Lung (tissue), 12 donors: ENCODE results near the gene CCDC150. TPM values are rescaled to one million over a fixed set of nuclear protein-coding genes. Genes with fewer than 3 reads are reported as not detected.
"Not testable (repeated sequence)": the region's sequence is repeated elsewhere in the genome, so short reads cannot be mapped to it uniquely, and the experiment has no call there.

Experiments used
- ATAC-seq: fragments of 200-7000 bp; cut with Tn5 transposase; one replicate; pipeline ENCODE4 v1.9.1; 2020; ENCODE audit warnings: moderate number of reproducible peaks; ENCODE audit not compliant: insufficient read depth, low FRiP score
- DNase-seq, 3 donors: peaks; one replicate each; pipeline ENCODE4 v3.0.0-alpha.2; 2013 to 2017
- H3K27ac ChIP-seq, 2 donors: one replicate each; pipeline ENCODE4 v1.5.1; 2013; ENCODE audit warnings: mild to moderate bottlenecking in 2 of 2, moderate library complexity in 2 of 2, control low read depth in 1 of 2, inconsistent platforms in 1 of 2, low read depth in 1 of 2, low read length in 1 of 2
- H3K27me3 ChIP-seq, 3 donors: one replicate each; pipeline ENCODE4 v1.5.1; 2013; ENCODE audit warnings: low read length in 2 of 3; ENCODE audit not compliant: control insufficient read depth in 3 of 3, insufficient read depth in 3 of 3
- H3K36me3 ChIP-seq, 4 donors: one replicate each; pipeline ENCODE4 v1.5.1; 2013; ENCODE audit warnings: low read length in 4 of 4, mild to moderate bottlenecking in 1 of 4, moderate library complexity in 1 of 4; ENCODE audit not compliant: control insufficient read depth in 4 of 4, insufficient read depth in 4 of 4
- H3K4me1 ChIP-seq, 5 donors: one replicate each; pipeline ENCODE4 v1.5.1; 2013; ENCODE audit warnings: low read length in 5 of 5, mild to moderate bottlenecking in 2 of 5, moderate library complexity in 1 of 5; ENCODE audit not compliant: control insufficient read depth in 5 of 5, insufficient read depth in 5 of 5
- H3K4me3 ChIP-seq: one replicate; pipeline ENCODE4 v1.5.1; 2013; ENCODE audit warnings: mild to moderate bottlenecking, control low read depth, moderate library complexity
- H3K9ac ChIP-seq, 2 donors: one replicate each; pipeline ENCODE4 v1.5.1; 2013; ENCODE audit warnings: low read length in 2 of 2, control low read depth in 1 of 2; ENCODE audit not compliant: insufficient read depth in 1 of 2
- H3K9me3 ChIP-seq, 4 donors: one replicate each; pipeline ENCODE4 v1.5.1; 2013; ENCODE audit warnings: low read length in 3 of 4, mild to moderate bottlenecking in 1 of 4, moderate library complexity in 1 of 4; ENCODE audit not compliant: control insufficient read depth in 4 of 4, insufficient read depth in 3 of 4
- WGBS, 2 donors: extraction: QIAGEN DNeasy Blood & Tissue Kit; methylation state at CpG; one replicate each; pipeline ENCODE4 v1.1.7; 2013; 5-methylcytosine and 5-hydroxymethylcytosine counted together
- polyA plus RNA-seq, 2 donors: library from polyadenylated mRNA; stranded (reverse); fragments of 200-250 nt; gene quantifications; one replicate each; pipeline ENCODE4 v1.2.1, GENCODE V29; 2013
- total RNA-seq, 2 donors: library from RNA; depleted of rRNA in 1 of 2; stranded (reverse); fragments of >200 nt in 1 of 2; gene quantifications; one replicate each; pipeline ENCODE4 v1.2.1, GENCODE V29; 2014 to 2021
- TF ChIP-seq, protein P1 (sequence below): IDR thresholded peaks from 2 replicates; pipeline ENCODE4 v1.5.1; 2012; ENCODE audit warnings: mild to moderate bottlenecking; ENCODE audit errors: control extremely low read depth, extremely low read depth
- donor health status: control.
- donor health status: control.
- donor health status: Bipolar disorder and iron deficiency.
- donor health status: healthy.
- donor health status: DM: yes; HTN: yes; CAD: no.

Gene CCDC150
- total and polyA plus RNA-seq, 4 donors: 0.31 to 7.1 (median 0.93) TPM

DNA sequence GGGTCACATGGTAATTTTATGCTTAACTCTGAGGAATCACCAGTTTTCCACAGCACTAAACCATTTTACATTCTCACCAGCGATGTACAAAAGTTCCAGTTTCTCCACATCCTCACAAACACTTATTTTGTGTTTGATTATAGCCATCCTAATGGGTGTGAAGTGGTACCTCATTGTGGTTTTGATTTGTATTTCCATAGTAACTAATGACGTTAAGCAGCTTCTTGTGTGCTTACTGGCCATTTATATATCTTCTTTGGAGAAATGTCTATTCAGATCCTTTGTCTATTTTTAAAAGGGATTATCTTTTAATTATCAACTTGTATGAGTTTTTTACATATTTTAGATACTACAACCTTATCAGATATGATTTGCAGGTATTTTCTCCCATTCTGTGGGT is 42.0 kb downstream of the CCDC150 start:
- no peak for ATAC-seq
- 94 to 99% methylated on average over 2 of the region's 2 CpGs for WGBS, 2 donors
- DNase-seq: no peak

DNA sequence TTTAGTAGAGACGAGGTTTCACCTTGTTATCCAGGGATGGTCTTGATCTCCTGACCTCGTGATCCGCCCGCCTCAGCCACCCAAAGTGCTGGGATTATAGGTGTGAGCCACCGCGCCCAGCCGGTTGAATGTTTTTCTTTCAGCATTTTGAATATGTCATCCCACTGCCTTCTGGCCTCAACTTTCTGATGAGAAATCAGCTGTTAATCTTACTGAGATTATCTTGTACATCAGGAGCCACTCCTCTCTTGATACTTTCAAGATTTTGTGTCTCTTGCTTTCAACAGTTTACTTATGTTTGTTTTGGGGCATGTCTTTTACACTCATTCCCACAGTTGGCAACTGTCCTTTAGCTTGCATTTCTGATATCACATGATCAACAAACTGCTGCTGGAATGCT is 46.3 kb downstream of the CCDC150 start:
- TF ChIP-seq, protein P1, sequence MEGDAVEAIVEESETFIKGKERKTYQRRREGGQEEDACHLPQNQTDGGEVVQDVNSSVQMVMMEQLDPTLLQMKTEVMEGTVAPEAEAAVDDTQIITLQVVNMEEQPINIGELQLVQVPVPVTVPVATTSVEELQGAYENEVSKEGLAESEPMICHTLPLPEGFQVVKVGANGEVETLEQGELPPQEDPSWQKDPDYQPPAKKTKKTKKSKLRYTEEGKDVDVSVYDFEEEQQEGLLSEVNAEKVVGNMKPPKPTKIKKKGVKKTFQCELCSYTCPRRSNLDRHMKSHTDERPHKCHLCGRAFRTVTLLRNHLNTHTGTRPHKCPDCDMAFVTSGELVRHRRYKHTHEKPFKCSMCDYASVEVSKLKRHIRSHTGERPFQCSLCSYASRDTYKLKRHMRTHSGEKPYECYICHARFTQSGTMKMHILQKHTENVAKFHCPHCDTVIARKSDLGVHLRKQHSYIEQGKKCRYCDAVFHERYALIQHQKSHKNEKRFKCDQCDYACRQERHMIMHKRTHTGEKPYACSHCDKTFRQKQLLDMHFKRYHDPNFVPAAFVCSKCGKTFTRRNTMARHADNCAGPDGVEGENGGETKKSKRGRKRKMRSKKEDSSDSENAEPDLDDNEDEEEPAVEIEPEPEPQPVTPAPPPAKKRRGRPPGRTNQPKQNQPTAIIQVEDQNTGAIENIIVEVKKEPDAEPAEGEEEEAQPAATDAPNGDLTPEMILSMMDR: no peak
- no peak for DNase-seq
- ATAC-seq: no peak
- 99% methylated on average over 7 of the region's 7 CpGs for WGBS, 2 donors
- Histone ChIP-seq H3K27me3 (no peaks in the 10 kb centered on the region), H3K9ac (no peak overlapping the region), H3K36me3 (no peaks in the 10 kb centered on the region), H3K4me3 (no peak overlapping the region), H3K4me1 (no peaks in the 10 kb centered on the region), H3K27ac (no peak overlapping the region), H3K9me3 (peaks cover 0 to 8% (median 2%) of the 10 kb centered on the region in 4 donors)

More for the DNA sequence above, 42.0 kb downstream of the CCDC150 start:
- TF ChIP-seq, protein P1: no peak
- Histone ChIP-seq H3K27ac (no peak overlapping the region), H3K9me3 (peaks cover 0 to 5% (median 2%) of the 10 kb centered on the region in 4 donors), H3K27me3 (no peaks in the 10 kb centered on the region), H3K9ac (no peak overlapping the region), H3K36me3 (no peaks in the 10 kb centered on the region), H3K4me3 (no peak overlapping the region), H3K4me1 (no peaks in the 10 kb centered on the region)

DNA sequence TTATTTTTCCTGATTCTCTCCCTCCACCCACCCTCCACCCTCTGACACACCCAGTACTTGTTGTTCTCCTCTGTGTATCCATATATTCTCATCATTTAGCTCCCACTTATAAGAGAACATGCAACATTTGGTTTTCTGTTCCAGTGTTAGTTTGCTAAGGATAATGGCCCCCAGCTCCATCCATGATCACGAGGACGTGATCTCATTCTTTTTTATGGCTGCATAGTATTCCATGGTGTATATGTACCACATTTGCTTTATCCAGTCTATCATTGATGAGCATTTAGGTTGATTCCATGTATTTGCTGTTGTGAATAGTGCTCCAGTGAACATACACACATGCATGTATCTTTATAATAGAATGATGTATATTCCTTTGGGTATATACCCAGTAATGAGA is 47.2 kb downstream of the CCDC150 start:
- H3K27me3 ChIP-seq, DNase-seq, H3K9ac ChIP-seq, H3K27ac ChIP-seq, H3K36me3 ChIP-seq, H3K9me3 ChIP-seq, ATAC-seq, H3K4me1 ChIP-seq, H3K4me3 ChIP-seq: not testable (repeated sequence)
- 98 to 99% methylated on average over 2 of the region's 2 CpGs for whole genome bisulfite sequencing, 2 donors

DNA sequence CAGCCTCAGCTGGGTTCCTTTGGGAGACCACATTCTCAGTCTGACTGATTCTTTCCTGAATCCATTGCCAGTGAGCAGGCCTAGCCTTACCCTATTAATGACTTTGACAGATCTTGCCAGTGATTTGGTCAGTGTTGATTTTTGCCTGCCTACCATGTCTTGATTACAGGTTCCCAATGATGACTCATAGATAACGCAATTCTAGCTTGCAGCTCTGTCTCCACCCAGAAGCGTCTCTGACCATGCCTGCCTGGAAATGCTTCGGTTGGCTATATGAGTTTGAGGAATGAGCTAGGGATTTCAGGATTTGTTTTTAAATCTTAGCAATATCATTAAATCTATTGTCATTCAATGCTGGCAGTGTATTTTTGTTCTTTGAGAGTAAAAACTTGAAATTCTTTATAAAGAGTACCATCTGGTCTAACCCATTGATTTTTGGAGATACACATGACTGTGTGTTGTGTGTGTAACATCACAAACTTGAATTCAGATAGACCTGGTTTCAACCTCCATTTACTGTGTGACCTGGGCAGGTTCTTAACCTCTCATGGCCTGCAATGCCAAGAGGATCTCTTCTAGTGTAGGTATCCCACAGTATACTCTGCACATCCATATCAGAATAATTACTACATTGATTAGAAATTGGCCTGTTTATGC is 57.0 kb downstream of the CCDC150 start:
- H3K4me3 ChIP-seq: no peak overlapping the region
- ATAC-seq (no peak), DNase-seq (no peak)
- H3K4me1 ChIP-seq: no peaks in the 10 kb centered on the region
- no peaks in the 10 kb centered on the region for H3K36me3 ChIP-seq
- 70 to 84% methylated on average over 3 of the region's 3 CpGs for WGBS, 2 donors
- no peaks in the 10 kb centered on the region for H3K27me3 ChIP-seq
- no peak overlapping the region for H3K27ac ChIP-seq
- TF ChIP-seq, protein P1: no peak
- no peaks in the 10 kb centered on the region for H3K9me3 ChIP-seq
- no peak overlapping the region for H3K9ac ChIP-seq
